RWPE1 (cell line): Measurements from ENCODE around the gene ARSD.
"Not testable (repeated sequence)": the region's sequence is repeated elsewhere in the genome, so short reads cannot be mapped to it uniquely, and the experiment has no call there.

ENCODE experiments used
- CTCF ChIA-PET: fragments of 350-600 bp; sonication (Branson Sonifier 250); formaldehyde crosslinking; extraction: SDS; loops from one replicate; lab custom pipeline; 2021; lab: Yijun Ruan, JAX
- POLR2A ChIA-PET: fragments of 400-600 bp; formaldehyde crosslinking; extraction: SDS; loops from one replicate; lab custom pipeline; 2020; ENCODE audit warnings: antibody characterized with exemption; ENCODE audit not compliant: low non-redundant PET; lab: Yijun Ruan, JAX
- DNase-seq: peaks from one replicate; pipeline ENCODE4 v3.0.0; 2012; ENCODE audit warnings: low spot score
- H3K27ac ChIP-seq: fragments of 450-650 bp; 2 replicates; pipeline ENCODE4 v1.5.1; 2017
- TF ChIP-seq, protein P1 (sequence below): fragments of 450-650 bp; conservative IDR thresholded peaks from 2 replicates; pipeline ENCODE4 v1.5.1; 2017; ENCODE audit warnings: low read depth, mild to moderate bottlenecking

The ARSD gene

DNA sequence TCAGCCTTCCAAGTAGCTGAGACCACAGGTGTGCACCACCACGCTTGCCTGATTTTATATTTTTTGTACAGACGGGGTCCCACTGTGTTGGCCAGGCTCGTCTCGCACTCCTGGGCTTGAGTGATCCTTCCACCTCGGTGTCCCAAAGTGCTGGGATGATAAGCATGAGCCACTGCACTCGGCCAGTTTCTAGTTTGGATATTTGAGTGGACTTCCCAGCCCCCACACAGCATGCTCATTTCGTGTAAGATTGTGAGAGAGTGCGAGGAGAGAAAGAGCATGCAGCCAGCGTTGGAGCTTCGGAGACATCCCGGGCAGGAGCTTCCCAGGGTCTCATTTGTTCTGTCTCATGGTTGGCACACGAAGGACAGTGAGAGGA is 31.8 kb downstream of the ARSD start:
- CTCF ChIA-PET, result no interaction called here
- DNase-seq, result no peak
- POLR2A ChIA-PET, result no interaction called here
- peak overlapping the region; percentile 46 for H3K27ac ChIP-seq
- TF ChIP-seq, protein P1, sequence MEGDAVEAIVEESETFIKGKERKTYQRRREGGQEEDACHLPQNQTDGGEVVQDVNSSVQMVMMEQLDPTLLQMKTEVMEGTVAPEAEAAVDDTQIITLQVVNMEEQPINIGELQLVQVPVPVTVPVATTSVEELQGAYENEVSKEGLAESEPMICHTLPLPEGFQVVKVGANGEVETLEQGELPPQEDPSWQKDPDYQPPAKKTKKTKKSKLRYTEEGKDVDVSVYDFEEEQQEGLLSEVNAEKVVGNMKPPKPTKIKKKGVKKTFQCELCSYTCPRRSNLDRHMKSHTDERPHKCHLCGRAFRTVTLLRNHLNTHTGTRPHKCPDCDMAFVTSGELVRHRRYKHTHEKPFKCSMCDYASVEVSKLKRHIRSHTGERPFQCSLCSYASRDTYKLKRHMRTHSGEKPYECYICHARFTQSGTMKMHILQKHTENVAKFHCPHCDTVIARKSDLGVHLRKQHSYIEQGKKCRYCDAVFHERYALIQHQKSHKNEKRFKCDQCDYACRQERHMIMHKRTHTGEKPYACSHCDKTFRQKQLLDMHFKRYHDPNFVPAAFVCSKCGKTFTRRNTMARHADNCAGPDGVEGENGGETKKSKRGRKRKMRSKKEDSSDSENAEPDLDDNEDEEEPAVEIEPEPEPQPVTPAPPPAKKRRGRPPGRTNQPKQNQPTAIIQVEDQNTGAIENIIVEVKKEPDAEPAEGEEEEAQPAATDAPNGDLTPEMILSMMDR, result no peak

DNA sequence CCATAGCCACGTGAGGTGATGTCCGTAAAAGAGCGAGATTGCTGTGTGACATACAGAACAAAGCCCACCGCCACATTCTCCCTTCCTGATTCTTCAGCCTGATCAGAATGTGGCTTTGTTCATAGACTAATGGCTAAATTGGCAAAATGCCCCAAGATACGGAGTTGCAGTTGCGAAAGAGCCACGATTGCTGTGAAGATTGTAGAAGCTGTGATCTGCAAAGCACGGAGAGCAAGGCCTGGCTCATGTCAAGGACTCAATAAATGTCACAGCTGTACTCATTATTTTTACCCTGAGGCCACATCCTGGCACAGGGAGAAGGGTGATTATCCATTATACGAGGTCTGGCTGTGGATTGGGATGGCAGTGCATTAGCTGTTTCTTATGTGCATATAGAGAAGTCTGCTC is 34.2 kb downstream of the ARSD start:
- POLR2A ChIA-PET, result no interaction called here
- CTCF ChIA-PET, result no interaction called here
- peak overlapping the region; percentile 33; the same call in 1 of the 2 replicates for H3K27ac ChIP-seq
- TF ChIP-seq, protein P1, result no peak
- DNase-seq, result peak; percentile 20

DNA sequence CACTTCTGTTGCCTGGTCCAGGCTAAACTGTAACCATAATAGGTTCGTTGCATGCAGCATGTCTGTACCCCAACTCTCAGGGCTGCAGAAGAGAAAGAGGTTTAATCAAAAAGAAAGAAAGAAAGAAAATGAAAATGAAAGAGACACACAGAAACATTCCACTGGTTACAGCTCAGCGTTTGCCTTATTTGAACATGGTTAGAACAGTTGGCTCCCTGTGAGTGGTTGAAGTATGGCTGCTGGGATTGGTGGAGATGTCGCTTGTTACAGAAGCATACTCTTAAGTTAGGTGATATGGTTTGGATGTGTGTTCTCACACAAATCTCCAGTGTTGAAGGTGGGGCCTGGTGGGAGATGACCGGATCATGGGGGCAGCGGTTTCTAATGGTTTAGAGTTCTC is 36.3 kb downstream of the ARSD start:
- POLR2A ChIA-PET, result no interaction called here
- no peak for DNase-seq
- CTCF ChIA-PET, result no interaction called here
- TF ChIP-seq, protein P1, result no peak
- H3K27ac ChIP-seq, result no peak overlapping the region

DNA sequence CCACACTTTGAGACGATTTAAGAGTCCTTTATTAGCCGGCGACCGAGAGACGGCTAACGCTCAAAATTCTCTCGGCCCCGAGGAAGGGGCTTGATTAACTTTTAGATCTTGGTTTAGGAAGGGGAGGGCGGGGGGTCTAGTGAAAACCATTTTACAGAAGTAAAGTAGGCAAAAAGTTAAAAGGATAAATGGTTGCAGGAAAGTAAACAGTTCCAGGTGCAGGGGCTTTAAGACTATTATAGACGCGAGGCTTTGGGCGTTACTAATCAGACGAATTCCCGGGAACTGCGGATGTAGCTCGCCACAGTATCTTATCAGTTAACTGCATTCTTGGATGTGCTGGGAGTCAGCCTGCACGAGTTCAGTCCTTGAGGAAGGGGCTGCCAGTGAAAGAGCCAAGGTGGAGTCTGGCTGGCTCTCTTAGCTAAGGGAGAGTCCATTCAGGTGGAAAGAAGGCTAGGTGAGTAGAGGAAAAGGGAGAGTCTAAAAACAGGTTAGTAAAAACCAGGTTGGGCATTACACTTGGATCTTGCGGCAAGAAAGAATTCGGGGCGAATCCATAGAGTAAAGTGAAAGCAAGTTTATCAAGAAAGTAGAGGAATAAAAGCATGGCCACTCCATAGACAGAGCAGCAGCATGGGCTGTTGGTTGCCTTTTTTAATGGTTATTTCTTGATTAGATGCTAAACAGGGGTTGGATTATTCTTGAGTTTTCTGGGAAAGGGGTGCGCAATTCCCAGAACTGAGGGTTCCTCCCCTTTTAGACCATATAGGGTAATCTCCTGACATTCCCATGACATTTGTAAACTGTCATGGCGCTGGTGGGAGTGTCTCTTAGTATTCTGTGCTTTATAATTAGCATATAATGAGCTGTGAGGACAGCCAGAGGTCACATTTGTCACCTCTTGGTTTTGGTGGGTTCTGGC is 38.3 kb downstream of the ARSD start:
- H3K27ac ChIP-seq, DNase-seq, POLR2A ChIA-PET: not testable (repeated sequence)
- CTCF ChIA-PET, result interaction anchor here (0.7 kb wide), 1 partner anchor 45 kb away, joined by 3 read pairs; no protein-coding TSS in a partner anchor

DNA sequence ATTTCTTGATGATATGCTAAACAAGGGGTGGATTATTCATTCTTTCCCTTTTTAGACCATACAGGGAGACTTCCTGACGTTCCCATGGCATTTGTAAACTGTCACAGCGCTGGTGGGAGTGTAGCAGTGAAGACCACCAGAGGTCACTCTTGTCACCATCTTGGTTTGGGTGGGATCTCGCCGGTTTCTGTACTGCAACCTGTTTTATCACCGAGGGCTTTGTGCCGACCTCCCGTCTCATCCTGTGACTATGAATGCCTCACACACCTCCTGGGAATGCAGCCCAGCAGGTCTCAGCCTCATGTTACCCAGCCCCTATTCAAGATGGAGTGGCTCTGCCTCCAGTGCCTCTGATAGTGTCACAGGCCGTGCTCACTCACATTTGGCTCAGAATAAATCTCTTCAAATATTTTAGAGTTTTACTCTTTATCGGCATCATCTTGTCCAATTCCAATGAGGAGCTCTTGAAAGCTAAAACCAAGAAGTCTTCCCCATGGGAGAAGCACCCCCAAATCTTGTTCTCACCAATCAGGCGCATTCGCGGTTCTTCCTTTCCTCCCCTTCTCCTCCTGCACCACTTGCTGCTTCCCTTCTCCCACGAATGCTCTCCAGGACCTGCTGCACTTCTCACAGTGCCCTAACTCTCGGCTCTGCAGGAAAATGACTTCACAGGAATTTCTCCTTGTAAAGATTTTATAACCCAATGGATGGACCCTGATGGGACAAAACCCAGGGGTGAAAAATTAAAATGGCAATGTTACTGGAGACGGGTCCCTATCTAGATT is 39.2 kb downstream of the ARSD start:
- CTCF ChIA-PET, result not testable (repeated sequence)

DNA sequence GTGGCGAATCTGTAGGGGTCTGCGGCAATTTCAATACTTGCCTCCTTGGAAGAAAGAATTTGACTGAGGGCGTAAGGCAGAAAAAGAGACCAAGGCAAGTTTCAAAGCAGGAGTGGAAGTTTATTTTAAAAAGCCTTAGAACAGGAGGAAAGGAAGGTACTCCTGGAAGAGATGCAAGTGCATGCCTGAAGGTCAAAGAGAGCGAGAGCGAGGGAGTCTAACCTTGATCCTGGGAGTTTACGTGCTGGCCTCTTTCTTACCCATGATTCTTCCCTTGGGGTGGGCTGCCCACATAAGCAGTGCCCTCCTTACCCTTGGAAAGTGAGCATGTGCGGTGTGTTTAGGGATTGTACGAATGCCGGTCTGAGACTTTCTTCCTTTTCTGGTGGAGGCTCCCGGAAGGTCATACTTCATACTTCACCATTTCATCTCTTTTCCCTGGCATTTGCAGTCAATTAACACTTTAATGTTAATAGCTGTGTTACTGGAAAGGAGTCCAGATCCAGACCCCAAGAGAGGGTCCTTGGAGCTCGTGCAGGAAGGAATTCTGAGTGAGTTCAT is 40.0 kb downstream of the ARSD start:
- POLR2A ChIA-PET, result no interaction called here
- no peak for DNase-seq
- TF ChIP-seq, protein P1, result no peak
- CTCF ChIA-PET, result no interaction called here
- no peak overlapping the region for H3K27ac ChIP-seq

More for the DNA sequence above, 39.2 kb downstream of the ARSD start:
- H3K27ac ChIP-seq, POLR2A ChIA-PET, DNase-seq: not testable (repeated sequence)

DNA sequence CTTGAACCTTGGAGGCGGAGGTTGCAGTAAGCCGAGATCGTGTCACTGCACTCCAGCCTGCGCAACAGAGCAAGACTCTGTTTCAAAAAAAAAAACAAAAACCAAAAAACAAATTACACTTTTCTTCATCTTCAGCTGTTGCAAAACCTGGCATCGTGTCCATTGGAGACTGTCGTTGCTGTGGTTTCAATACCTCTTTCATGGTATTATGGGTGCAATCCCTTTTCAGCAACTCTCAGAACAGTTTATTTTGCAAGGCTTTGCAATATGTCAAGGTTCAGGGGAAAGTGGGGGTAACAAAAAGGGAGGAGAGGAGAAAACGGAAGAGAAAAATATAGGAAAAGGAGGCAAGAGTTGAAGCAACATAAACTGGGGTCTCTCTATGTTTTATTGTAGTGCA is 40.8 kb downstream of the ARSD start:
- ChIA-PET CTCF (no interaction called here), POLR2A (no interaction called here)
- no peak overlapping the region for H3K27ac ChIP-seq
- TF ChIP-seq, protein P1, result no peak
- DNase-seq, result no peak
